Thyroid gland (tissue), 4 donors: ENCODE measurements around the gene PARVB.

Source experiments
- CTCF ChIP-seq, 6 experiments: fragments of 200-600 bp in 3 of 6; fragments of 450-650 bp in 3 of 6; sonication (generic) in 3 of 6; IDR thresholded peaks; one replicate each; pipeline ENCODE4 v1.5.1; 2016 to 2019; ENCODE audit warnings: antibody characterized with exemption in 6 of 6, mild to moderate bottlenecking in 2 of 6, inconsistent platforms in 1 of 6, moderate library complexity in 1 of 6
- POLR2A ChIP-seq, 2 donors: fragments of 450-650 bp; IDR thresholded peaks; one replicate each; pipeline ENCODE4 v1.6.1; 2017; ENCODE audit warnings: antibody characterized with exemption in 2 of 2, mild to moderate bottlenecking in 2 of 2, moderate library complexity in 1 of 2

- TF ChIP-seq CTCF (IDR thresholded peaks at IDR 0.05) (no peak), POLR2A (IDR thresholded peaks at IDR 0.05) (no peak)
These were observed 35.8 kb upstream of the PARVB start for GRCh38 chr22:43988116-43988820.
